HCT116 (cell line): ENCODE data around the gene RORB.

ENCODE experiments used
- TCF7L2 ChIP-seq: IDR thresholded peaks from 2 replicates; pipeline ENCODE4 v1.7.0; 2011; ENCODE audit warnings: borderline replicate concordance, inconsistent platforms; ENCODE audit not compliant: insufficient read depth, insufficient read length; ENCODE audit errors: extremely low read depth
- YY1 ChIP-seq: IDR thresholded peaks from 2 replicates; pipeline ENCODE4 v1.6.1; 2011; ENCODE audit warnings: low read length, low read depth, moderate library complexity, mild to moderate bottlenecking; ENCODE audit not compliant: insufficient replicate concordance; ENCODE audit errors: extremely low read depth

DNA sequence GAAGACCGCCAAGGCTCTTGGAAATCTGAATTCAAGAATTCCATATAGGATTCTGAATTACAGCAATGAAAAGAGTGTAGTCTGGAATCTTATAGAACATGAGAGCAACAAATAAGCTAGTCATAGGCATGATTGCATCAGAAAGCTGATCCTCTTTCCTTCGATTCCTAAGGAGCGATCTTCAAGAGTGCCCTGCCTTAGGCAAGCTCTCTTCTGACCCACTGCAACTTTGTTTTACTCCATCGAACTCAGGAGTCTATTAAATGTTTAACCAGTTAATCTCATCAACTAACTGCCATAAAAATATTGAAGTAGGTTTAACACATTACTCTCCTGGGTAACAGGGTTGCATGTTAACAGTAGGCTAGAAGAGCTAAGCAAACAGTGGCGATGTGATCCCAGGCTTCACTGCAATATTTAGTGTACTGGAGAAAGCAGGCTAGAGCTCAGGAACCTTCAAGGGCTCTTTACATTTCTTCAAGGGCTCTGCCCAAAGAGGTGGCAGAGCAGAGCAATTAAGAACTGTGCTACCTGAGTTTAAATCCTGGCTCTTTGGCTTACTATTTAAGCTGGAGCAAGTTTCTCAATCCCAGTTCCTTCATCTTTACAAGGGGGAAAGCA lies 146.3 kb downstream of the RORB start:
- TF ChIP-seq TCF7L2: no peak
- TF ChIP-seq YY1: no peak
